WTC11 (cell line): Measurements from ENCODE around the gene CKAP2L. TPM values are rescaled to one million over a fixed set of nuclear protein-coding genes. Genes with fewer than 3 reads are reported as not detected.

Source experiments
- ATAC-seq: fragments of 200-7000 bp; cut with Tn5 transposase; 2 replicates; pipeline ENCODE4 v1.10.0; 2021; ENCODE audit warnings: mild to moderate bottlenecking, moderate library complexity
- CTCF ChIA-PET: fragments of 300-600 bp; sonication (Branson Sonifier 250); formaldehyde crosslinking; loops from one replicate; lab custom pipeline; 2021; ENCODE audit warnings: antibody characterized with exemption; lab: Charles Lee
- POLR2A ChIA-PET: fragments of 350-600 bp; sonication (Branson Sonifier 250); formaldehyde crosslinking; loops from one replicate; lab custom pipeline; 2021; ENCODE audit warnings: antibody characterized with exemption; lab: Charles Lee
- DNase-seq: peaks from one replicate; pipeline ENCODE4 v3.0.0; 2021; ENCODE audit warnings: low spot score
- H3K27ac Mint-ChIP-seq: 2 replicates; pipeline ENCODE4 v1.8.0; 2021; ENCODE audit warnings: mixed read lengths
- H3K27me3 Mint-ChIP-seq: 2 replicates; pipeline ENCODE4 v1.8.0; 2021; ENCODE audit warnings: low read depth, mild to moderate bottlenecking, moderate library complexity, mixed read lengths
- H3K36me3 Mint-ChIP-seq: 2 replicates; pipeline ENCODE4 v1.8.0; 2021; ENCODE audit warnings: mixed read lengths
- H3K4me1 Mint-ChIP-seq: 2 replicates; pipeline ENCODE4 v1.8.0; 2022; ENCODE audit warnings: mixed read lengths
- H3K4me3 Mint-ChIP-seq: 2 replicates; pipeline ENCODE4 v1.8.0; 2021; ENCODE audit warnings: mild to moderate bottlenecking, moderate library complexity, mixed read lengths
- H3K9me3 Mint-ChIP-seq: 2 replicates; pipeline ENCODE4 v1.8.0; 2021; ENCODE audit warnings: mixed read lengths
- CBFB ChIP-seq: sonication (generic); formaldehyde crosslinking; IDR thresholded peaks from 2 replicates; pipeline ENCODE4 v1.8.1; 2022; ENCODE audit warnings: mild to moderate bottlenecking, low read depth, missing genetic modification reagents
- CREB1 ChIP-seq: sonication (generic); formaldehyde crosslinking; IDR thresholded peaks from 2 replicates; pipeline ENCODE4 v1.8.0; 2023; ENCODE audit warnings: mild to moderate bottlenecking, missing genetic modification reagents
- ERG ChIP-seq: fragments of 250-450 bp; sonication (Bioruptor Pico); IDR thresholded peaks from 2 replicates; pipeline ENCODE4 v1.8.0; 2021; ENCODE audit warnings: mild to moderate bottlenecking
- ESRRA ChIP-seq: sonication (generic); formaldehyde crosslinking; IDR thresholded peaks from 2 replicates; pipeline ENCODE4 v1.8.1; 2022; ENCODE audit warnings: mild to moderate bottlenecking, missing genetic modification reagents, borderline replicate concordance
- FOXJ3 ChIP-seq: sonication (generic); formaldehyde crosslinking; IDR thresholded peaks from 2 replicates; pipeline ENCODE4 v1.9.0; 2021; ENCODE audit warnings: missing genetic modification reagents, mild to moderate bottlenecking, borderline replicate concordance
- FOXP1 ChIP-seq: sonication (generic); formaldehyde crosslinking; IDR thresholded peaks from 2 replicates; pipeline ENCODE4 v1.8.0; 2022; ENCODE audit warnings: missing genetic modification reagents, mild to moderate bottlenecking, moderate library complexity, borderline replicate concordance
- MXD4 ChIP-seq: fragments of 250-450 bp; sonication (Bioruptor Pico); IDR thresholded peaks from 2 replicates; pipeline ENCODE4 v1.8.0; 2021; ENCODE audit warnings: mild to moderate bottlenecking, moderate library complexity, borderline replicate concordance
- OVOL2 ChIP-seq: fragments of 250-450 bp; sonication (Bioruptor Pico); IDR thresholded peaks from 2 replicates; pipeline ENCODE4 v1.9.0; 2021; ENCODE audit warnings: mild to moderate bottlenecking, borderline replicate concordance
- PRRX2 ChIP-seq: fragments of 250-450 bp; sonication (Bioruptor Pico); IDR thresholded peaks from 2 replicates; pipeline ENCODE4 v1.8.0; 2021; ENCODE audit warnings: mild to moderate bottlenecking
- ZNF121 ChIP-seq: sonication (generic); formaldehyde crosslinking; IDR thresholded peaks from 2 replicates; pipeline ENCODE4 v1.8.0; 2023; ENCODE audit warnings: missing genetic modification reagents
- ZNF232 ChIP-seq: sonication (generic); formaldehyde crosslinking; IDR thresholded peaks from 2 replicates; pipeline ENCODE4 v1.8.0; 2022; ENCODE audit warnings: mild to moderate bottlenecking, missing genetic modification reagents
- ZNF263 ChIP-seq: sonication (generic); formaldehyde crosslinking; IDR thresholded peaks from 2 replicates; pipeline ENCODE4 v1.8.1; 2022; ENCODE audit warnings: low read depth, mild to moderate bottlenecking, moderate library complexity, missing genetic modification reagents
- ZNF317 ChIP-seq: sonication (generic); formaldehyde crosslinking; IDR thresholded peaks from 2 replicates; pipeline ENCODE4 v1.8.1; 2023; ENCODE audit warnings: low read depth, mild to moderate bottlenecking, moderate library complexity, missing genetic modification reagents, borderline replicate concordance
- ZNF423 ChIP-seq: fragments of 250-450 bp; sonication (Bioruptor Pico); IDR thresholded peaks from 2 replicates; pipeline ENCODE4 v2.1.2; 2022; ENCODE audit warnings: mild to moderate bottlenecking, moderate library complexity
- ZNF532 ChIP-seq: fragments of 250-450 bp; sonication (Bioruptor Pico); IDR thresholded peaks from 2 replicates; pipeline ENCODE4 v1.9.0; 2021; ENCODE audit warnings: mild to moderate bottlenecking, borderline replicate concordance
- total RNA-seq: library from RNA; stranded (reverse); gene quantifications from 3 replicates; pipeline ENCODE4 v1.2.3, GENCODE V29; 2021
- TF ChIP-seq, protein P1 (sequence below): sonication (generic); formaldehyde crosslinking; IDR thresholded peaks from 2 replicates; pipeline ENCODE4 v1.8.1; 2023; ENCODE audit warnings: mild to moderate bottlenecking, missing genetic modification reagents, moderate library complexity
- TF ChIP-seq, protein P2 (sequence below): sonication (generic); formaldehyde crosslinking; IDR thresholded peaks from 2 replicates; pipeline ENCODE4 v1.8.0; 2022; ENCODE audit warnings: mild to moderate bottlenecking, missing genetic modification reagents
- TF ChIP-seq, protein P3 (sequence below): sonication (generic); formaldehyde crosslinking; IDR thresholded peaks from 2 replicates; pipeline ENCODE4 v1.8.0; 2023; ENCODE audit warnings: mild to moderate bottlenecking, missing genetic modification reagents
- TF ChIP-seq, protein P4 (sequence below): fragments of 250-450 bp; sonication (Bioruptor Pico); conservative IDR thresholded peaks from 2 replicates; pipeline ENCODE4 v1.9.0; 2021; ENCODE audit warnings: mild to moderate bottlenecking
- TF ChIP-seq, protein P5 (sequence below): sonication (generic); formaldehyde crosslinking; IDR thresholded peaks from 2 replicates; pipeline ENCODE4 v1.8.1; 2023; ENCODE audit warnings: mild to moderate bottlenecking, missing genetic modification reagents

Gene CKAP2L
- total RNA-seq, 1 experiment from 2014 or later, result 25.6 TPM

DNA sequence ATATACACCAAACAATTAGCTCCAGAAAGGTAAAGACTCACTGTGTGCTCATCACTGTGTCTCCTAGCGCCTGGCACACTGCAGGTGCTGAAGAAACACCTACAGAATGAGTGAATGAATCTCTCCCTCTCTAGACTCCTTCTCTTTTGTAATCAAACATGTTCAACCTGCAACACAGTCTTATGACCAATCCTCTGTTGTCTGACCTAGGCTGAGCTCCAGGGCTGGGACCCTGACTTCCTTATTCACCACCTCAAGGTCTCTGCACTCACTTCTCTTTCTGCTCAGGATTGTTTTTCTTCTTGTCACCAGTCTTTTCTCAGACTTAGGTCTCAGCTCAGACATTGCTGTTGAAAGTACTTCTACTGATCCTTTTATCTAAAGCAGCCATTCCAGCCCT is 9.8 kb downstream of the CKAP2L start:
- TF ChIP-seq ZNF317 (CRISPR knock-in tag) (no peak), MXD4 (CRISPR knock-in tag) (no peak), ZNF232 (CRISPR knock-in tag) (no peak), ESRRA (no peak), ZNF423 (no peak), CBFB (CRISPR knock-in tag) (no peak)
- TF ChIP-seq, protein P1, sequence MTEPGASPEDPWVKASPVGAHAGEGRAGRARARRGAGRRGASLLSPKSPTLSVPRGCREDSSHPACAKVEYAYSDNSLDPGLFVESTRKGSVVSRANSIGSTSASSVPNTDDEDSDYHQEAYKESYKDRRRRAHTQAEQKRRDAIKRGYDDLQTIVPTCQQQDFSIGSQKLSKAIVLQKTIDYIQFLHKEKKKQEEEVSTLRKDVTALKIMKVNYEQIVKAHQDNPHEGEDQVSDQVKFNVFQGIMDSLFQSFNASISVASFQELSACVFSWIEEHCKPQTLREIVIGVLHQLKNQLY, result no peak
- TF ChIP-seq, all 79 proteins: peak for 0

GRCh38 chr2:112752667-112753066 is 11.7 kb downstream of the CKAP2L start:
- no peaks in the 10 kb centered on the region for H3K4me1 Mint-ChIP-seq
- no peaks in the 10 kb centered on the region for H3K9me3 Mint-ChIP-seq
- ATAC-seq, result no peak
- no peak overlapping the region for H3K4me3 Mint-ChIP-seq
- ChIA-PET POLR2A (no interaction called here), CTCF (interaction anchor here (0.6 to 5.7 kb wide), 4 partner anchors 132 to 207 kb away, joined by 3 to 82 read pairs (median 4); no protein-coding TSS in a partner anchor)
- H3K36me3 Mint-ChIP-seq, result peaks cover 54% of the 10 kb centered on the region
- no peak overlapping the region for H3K27ac Mint-ChIP-seq
- no peaks in the 10 kb centered on the region for H3K27me3 Mint-ChIP-seq
- no peak for DNase-seq
- no peak for TF ChIP-seq OVOL2
- no peak for TF ChIP-seq FOXJ3 (CRISPR knock-in tag)
- TF ChIP-seq, protein P2, sequence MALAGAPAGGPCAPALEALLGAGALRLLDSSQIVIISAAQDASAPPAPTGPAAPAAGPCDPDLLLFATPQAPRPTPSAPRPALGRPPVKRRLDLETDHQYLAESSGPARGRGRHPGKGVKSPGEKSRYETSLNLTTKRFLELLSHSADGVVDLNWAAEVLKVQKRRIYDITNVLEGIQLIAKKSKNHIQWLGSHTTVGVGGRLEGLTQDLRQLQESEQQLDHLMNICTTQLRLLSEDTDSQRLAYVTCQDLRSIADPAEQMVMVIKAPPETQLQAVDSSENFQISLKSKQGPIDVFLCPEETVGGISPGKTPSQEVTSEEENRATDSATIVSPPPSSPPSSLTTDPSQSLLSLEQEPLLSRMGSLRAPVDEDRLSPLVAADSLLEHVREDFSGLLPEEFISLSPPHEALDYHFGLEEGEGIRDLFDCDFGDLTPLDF (CRISPR knock-in tag), result no peak
- TF ChIP-seq ZNF121 (CRISPR knock-in tag), result no peak
- TF ChIP-seq, protein P3, sequence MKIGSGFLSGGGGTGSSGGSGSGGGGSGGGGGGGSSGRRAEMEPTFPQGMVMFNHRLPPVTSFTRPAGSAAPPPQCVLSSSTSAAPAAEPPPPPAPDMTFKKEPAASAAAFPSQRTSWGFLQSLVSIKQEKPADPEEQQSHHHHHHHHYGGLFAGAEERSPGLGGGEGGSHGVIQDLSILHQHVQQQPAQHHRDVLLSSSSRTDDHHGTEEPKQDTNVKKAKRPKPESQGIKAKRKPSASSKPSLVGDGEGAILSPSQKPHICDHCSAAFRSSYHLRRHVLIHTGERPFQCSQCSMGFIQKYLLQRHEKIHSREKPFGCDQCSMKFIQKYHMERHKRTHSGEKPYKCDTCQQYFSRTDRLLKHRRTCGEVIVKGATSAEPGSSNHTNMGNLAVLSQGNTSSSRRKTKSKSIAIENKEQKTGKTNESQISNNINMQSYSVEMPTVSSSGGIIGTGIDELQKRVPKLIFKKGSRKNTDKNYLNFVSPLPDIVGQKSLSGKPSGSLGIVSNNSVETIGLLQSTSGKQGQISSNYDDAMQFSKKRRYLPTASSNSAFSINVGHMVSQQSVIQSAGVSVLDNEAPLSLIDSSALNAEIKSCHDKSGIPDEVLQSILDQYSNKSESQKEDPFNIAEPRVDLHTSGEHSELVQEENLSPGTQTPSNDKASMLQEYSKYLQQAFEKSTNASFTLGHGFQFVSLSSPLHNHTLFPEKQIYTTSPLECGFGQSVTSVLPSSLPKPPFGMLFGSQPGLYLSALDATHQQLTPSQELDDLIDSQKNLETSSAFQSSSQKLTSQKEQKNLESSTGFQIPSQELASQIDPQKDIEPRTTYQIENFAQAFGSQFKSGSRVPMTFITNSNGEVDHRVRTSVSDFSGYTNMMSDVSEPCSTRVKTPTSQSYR, result no peak
- TF ChIP-seq, protein P4, sequence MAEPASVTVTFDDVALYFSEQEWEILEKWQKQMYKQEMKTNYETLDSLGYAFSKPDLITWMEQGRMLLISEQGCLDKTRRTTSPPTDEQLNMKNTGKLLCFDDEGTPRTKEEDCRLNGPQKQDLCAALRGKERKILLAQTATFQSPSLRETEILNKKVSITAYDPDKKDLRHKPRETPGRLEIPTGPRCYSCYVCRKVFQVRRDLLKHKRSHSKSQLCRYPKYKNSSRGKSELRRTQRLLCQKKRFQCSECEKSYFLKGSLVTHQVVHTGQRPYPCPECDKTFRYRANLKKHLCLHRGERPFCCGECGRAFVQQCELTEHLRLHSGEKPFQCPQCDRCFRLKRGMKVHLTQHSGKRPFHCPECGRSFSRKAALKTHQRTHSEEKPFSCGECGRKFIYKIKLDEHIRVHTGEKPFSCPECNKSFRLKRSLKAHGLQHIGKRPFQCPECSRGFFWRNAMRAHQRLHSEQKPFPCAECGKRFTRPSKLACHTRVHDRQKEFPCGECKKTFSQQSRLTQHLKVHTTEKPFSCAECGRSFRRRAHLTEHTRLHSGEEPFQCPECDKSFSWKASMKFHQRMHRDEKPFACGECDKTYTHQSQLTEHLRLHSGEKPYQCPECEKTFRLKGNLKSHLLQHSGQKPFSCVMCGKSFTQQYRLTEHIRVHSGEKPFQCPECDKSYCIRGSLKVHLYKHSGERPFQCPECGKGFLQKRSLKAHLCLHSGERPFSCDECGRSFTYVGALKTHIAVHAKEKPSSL (CRISPR knock-in tag), result no peak
- no peak for TF ChIP-seq CREB1 (CRISPR knock-in tag)
- TF ChIP-seq PRRX2 (CRISPR knock-in tag), result no peak
- TF ChIP-seq FOXP1 (CRISPR knock-in tag), result no peak
- no peak for TF ChIP-seq ERG (CRISPR knock-in tag)
- TF ChIP-seq, protein P5, sequence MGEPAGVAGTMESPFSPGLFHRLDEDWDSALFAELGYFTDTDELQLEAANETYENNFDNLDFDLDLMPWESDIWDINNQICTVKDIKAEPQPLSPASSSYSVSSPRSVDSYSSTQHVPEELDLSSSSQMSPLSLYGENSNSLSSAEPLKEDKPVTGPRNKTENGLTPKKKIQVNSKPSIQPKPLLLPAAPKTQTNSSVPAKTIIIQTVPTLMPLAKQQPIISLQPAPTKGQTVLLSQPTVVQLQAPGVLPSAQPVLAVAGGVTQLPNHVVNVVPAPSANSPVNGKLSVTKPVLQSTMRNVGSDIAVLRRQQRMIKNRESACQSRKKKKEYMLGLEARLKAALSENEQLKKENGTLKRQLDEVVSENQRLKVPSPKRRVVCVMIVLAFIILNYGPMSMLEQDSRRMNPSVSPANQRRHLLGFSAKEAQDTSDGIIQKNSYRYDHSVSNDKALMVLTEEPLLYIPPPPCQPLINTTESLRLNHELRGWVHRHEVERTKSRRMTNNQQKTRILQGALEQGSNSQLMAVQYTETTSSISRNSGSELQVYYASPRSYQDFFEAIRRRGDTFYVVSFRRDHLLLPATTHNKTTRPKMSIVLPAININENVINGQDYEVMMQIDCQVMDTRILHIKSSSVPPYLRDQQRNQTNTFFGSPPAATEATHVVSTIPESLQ (CRISPR knock-in tag), result no peak
- TF ChIP-seq ZNF532 (CRISPR knock-in tag), result no peak
- no peak for TF ChIP-seq ZNF263 (CRISPR knock-in tag)
- TF ChIP-seq MXD4 (CRISPR knock-in tag), result no peak

More for the DNA sequence above, 9.8 kb downstream of the CKAP2L start:
- Mint-ChIP-seq H3K4me3 (no peak overlapping the region), H3K27ac (no peak overlapping the region), H3K27me3 (no peaks in the 10 kb centered on the region), H3K4me1 (no peaks in the 10 kb centered on the region), H3K36me3 (peaks cover 67% of the 10 kb centered on the region), H3K9me3 (no peaks in the 10 kb centered on the region)
- POLR2A ChIA-PET, result no interaction called here
- no peak for ATAC-seq
- CTCF ChIA-PET, result interaction anchor here (2.8 kb wide), 1 partner anchor 187 kb away, joined by 7 read pairs; no protein-coding TSS in a partner anchor
- no peak for DNase-seq
